DND-41 (cell line): ENCODE results near the gene ATP5F1C.

Experiments used
- ATAC-seq: fragments of 200-7000 bp; cut with Tn5 transposase; 3 replicates; pipeline ENCODE4 v1.9.1; 2021; ENCODE audit warnings: low read depth; ENCODE audit not compliant: insufficient read depth
- DNase-seq: peaks from one replicate; pipeline ENCODE4 v3.0.0-alpha.2; 2020
- H2AFZ ChIP-seq: 2 replicates; pipeline ENCODE4 v1.6.0; 2012; ENCODE audit warnings: low read depth, low read length
- H3K27ac ChIP-seq: 2 replicates; pipeline ENCODE4 v1.5.1; 2012; ENCODE audit warnings: low read length, inconsistent platforms
- H3K27me3 ChIP-seq: fragments of 200-600 bp; sonication (generic); 2 replicates; pipeline ENCODE4 v1.6.0; 2012; ENCODE audit warnings: low read length, mild to moderate bottlenecking, inconsistent platforms; ENCODE audit not compliant: insufficient read depth, poor library complexity
- H3K36me3 ChIP-seq: 2 replicates; pipeline ENCODE4 v1.5.1; 2012; ENCODE audit warnings: low read length, inconsistent platforms; ENCODE audit not compliant: insufficient read depth
- H3K4me1 ChIP-seq: 2 replicates; pipeline ENCODE4 v1.5.1; 2012; ENCODE audit warnings: mild to moderate bottlenecking, low read length; ENCODE audit not compliant: insufficient read depth
- H3K4me2 ChIP-seq: 2 replicates; pipeline ENCODE4 v1.6.0; 2012; ENCODE audit warnings: mild to moderate bottlenecking, moderate library complexity, low read length, inconsistent platforms; ENCODE audit not compliant: insufficient read depth
- H3K4me3 ChIP-seq, 2 experiments: fragments of 200-600 bp in 1 of 2; shearing (Covaris generic) in 1 of 2; 2 replicates each; pipeline ENCODE4 v1.5.1; 2012 to 2016; ENCODE audit warnings: inconsistent platforms in 2 of 2, low read length in 2 of 2, mild to moderate bottlenecking in 2 of 2, low read depth in 1 of 2, moderate library complexity in 1 of 2
- H3K79me2 ChIP-seq: 2 replicates; pipeline ENCODE4 v1.6.0; 2012; ENCODE audit warnings: low read length, inconsistent platforms; ENCODE audit not compliant: insufficient read depth
- H3K9ac ChIP-seq: 2 replicates; pipeline ENCODE4 v1.6.0; 2012; ENCODE audit warnings: low read depth, mild to moderate bottlenecking, inconsistent platforms, low read length, moderate library complexity
- H3K9me3 ChIP-seq: 2 replicates; pipeline ENCODE4 v1.5.1; 2012; ENCODE audit warnings: low read length, moderate library complexity, mild to moderate bottlenecking, inconsistent platforms; ENCODE audit not compliant: insufficient read depth, severe bottlenecking
- H4K20me1 ChIP-seq: 2 replicates; pipeline ENCODE4 v1.6.0; 2012; ENCODE audit warnings: low read length; ENCODE audit not compliant: insufficient read depth
- CTCF ChIP-seq: IDR thresholded peaks from 2 replicates; pipeline ENCODE4 v1.5.1; 2012; ENCODE audit warnings: borderline replicate concordance, low read length, moderate library complexity, mild to moderate bottlenecking; ENCODE audit not compliant: poor library complexity, severe bottlenecking; ENCODE audit errors: extremely low read depth
- EZH2 ChIP-seq: IDR thresholded peaks from 3 replicates; pipeline ENCODE4 v1.6.1; 2012; ENCODE audit warnings: borderline replicate concordance, low read depth, mild to moderate bottlenecking, moderate library complexity, low read length, inconsistent platforms; ENCODE audit not compliant: severe bottlenecking

The ATP5F1C gene

GRCh38 chr10:7826971-7827370 is 39.0 kb downstream of the ATP5F1C start:
- DNase-seq (no peak), ATAC-seq (no peak)
- H3K79me2 ChIP-seq: peaks cover 42% of the 10 kb centered on the region
- no peak overlapping the region for H3K4me3 ChIP-seq
- no peaks in the 10 kb centered on the region for H3K4me1 ChIP-seq
- no peaks in the 10 kb centered on the region for H3K9me3 ChIP-seq
- peaks cover 32% of the 10 kb centered on the region; the same call in 1 of the 2 replicates for H3K36me3 ChIP-seq
- H4K20me1 ChIP-seq: no peaks in the 10 kb centered on the region; the same call in 1 of the 2 replicates
- no peaks in the 10 kb centered on the region for H3K27me3 ChIP-seq
- H3K4me2 ChIP-seq: no peak overlapping the region
- H3K9ac ChIP-seq: no peak overlapping the region
- H2AFZ ChIP-seq: no peak overlapping the region
- H3K27ac ChIP-seq: no peak overlapping the region
- TF ChIP-seq EZH2 (no peak), CTCF (no peak)

GRCh38 chr10:7829289-7829834 is 41.4 kb downstream of the ATP5F1C start:
- DNase-seq (no peak), ATAC-seq (no peak)
- Histone ChIP-seq H3K4me3 (no peak overlapping the region), H3K9me3 (no peaks in the 10 kb centered on the region), H3K9ac (no peak overlapping the region), H2AFZ (no peak overlapping the region), H3K4me1 (no peaks in the 10 kb centered on the region), H3K27ac (no peak overlapping the region), H3K27me3 (no peaks in the 10 kb centered on the region), H3K79me2 (peaks cover 62% of the 10 kb centered on the region), H4K20me1 (no peaks in the 10 kb centered on the region; the same call in 1 of the 2 replicates), H3K4me2 (no peak overlapping the region), H3K36me3 (peaks cover 33% of the 10 kb centered on the region; the same call in 1 of the 2 replicates)
- TF ChIP-seq CTCF (no peak), EZH2 (no peak)

GRCh38 chr10:7832060-7832459 is 44.1 kb downstream of the ATP5F1C start:
- TF ChIP-seq EZH2 (no peak), CTCF (no peak)

More at GRCh38 chr10:7832060-7832459, 44.1 kb downstream of the ATP5F1C start:
- H3K9ac ChIP-seq: no peak overlapping the region
- DNase-seq: no peak
- no peak for ATAC-seq
- H3K36me3 ChIP-seq: peaks cover 19% of the 10 kb centered on the region; the same call in 1 of the 2 replicates
- H3K9me3 ChIP-seq: no peaks in the 10 kb centered on the region
- no peak overlapping the region for H3K27ac ChIP-seq
- no peaks in the 10 kb centered on the region for H3K4me1 ChIP-seq
- H3K79me2 ChIP-seq: peaks cover 62% of the 10 kb centered on the region
- no peaks in the 10 kb centered on the region for H4K20me1 ChIP-seq
- H3K4me3 ChIP-seq: no peak overlapping the region
- no peak overlapping the region for H2AFZ ChIP-seq
- no peaks in the 10 kb centered on the region for H3K27me3 ChIP-seq
- H3K4me2 ChIP-seq: no peak overlapping the region
